LNCaP clone FGC (cell line): ENCODE measurements around the gene IQGAP2.
"Not testable (repeated sequence)": the region's sequence is repeated elsewhere in the genome, so short reads cannot be mapped to it uniquely, and the experiment has no call there.

ENCODE experiments used
- DNase-seq: peaks from one replicate; pipeline ENCODE4 v3.0.0-alpha.2; 2011; ENCODE audit warnings: low read depth
- H3K4me3 ChIP-seq: 2 replicates; pipeline ENCODE4 v1.5.1; 2011; ENCODE audit warnings: mild to moderate bottlenecking, low read depth, low read length, control low read depth
- CTCF ChIP-seq: IDR thresholded peaks from 2 replicates; pipeline ENCODE4 v1.5.1; 2012; ENCODE audit warnings: mild to moderate bottlenecking; ENCODE audit not compliant: control insufficient read depth, insufficient read depth; ENCODE audit errors: extremely low read depth

IQGAP2 gene

GRCh38 chr5:76425146-76425545 lies 22.1 kb downstream of the IQGAP2 start:
- no peak for DNase-seq
- no peak overlapping the region for H3K4me3 ChIP-seq
- TF ChIP-seq CTCF, result no peak

DNA sequence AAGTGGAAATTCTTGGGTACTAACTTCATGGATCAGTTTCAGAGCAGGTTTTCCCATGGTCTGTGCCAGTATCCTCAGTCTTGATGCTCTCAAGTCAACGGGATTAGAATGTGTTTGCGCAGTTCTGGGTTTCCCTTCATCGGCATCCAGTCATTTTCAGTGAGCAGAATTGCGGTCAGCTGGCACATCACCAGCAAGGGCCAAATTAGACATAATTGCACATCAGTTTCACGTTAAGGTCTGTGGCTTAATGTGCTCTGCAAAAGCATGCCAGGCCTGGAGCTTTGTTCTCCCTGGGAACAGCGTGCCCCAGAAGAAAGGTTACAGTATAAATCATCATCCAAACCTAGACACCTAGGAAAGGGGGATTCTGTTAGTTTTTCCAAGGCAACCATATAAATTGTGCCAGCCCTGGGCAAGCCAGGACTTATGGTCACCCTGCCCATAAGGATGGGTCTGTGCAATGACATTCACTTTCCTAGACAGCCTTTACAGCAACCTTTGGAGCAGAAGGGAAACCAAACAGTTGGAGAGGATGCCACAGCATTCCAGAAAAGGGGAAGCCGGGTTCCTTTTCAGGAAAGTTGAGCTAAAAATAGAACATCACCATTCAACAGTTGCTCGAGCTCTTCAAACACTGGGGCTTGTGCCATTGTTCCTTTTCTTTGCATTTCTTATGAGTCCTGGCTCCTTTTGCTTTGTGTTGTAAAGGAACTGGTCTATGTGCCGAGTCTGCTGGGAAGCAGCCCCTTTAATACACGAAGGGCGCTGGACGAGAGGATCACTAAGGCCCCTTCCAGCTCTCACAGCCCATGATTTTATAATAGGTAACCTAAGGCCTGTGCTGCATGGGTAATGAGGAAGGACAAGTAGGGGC lies 23.1 kb downstream of the IQGAP2 start:
- H3K4me3 ChIP-seq, result no peak overlapping the region
- no peak for TF ChIP-seq CTCF
- DNase-seq, result no peak

DNA sequence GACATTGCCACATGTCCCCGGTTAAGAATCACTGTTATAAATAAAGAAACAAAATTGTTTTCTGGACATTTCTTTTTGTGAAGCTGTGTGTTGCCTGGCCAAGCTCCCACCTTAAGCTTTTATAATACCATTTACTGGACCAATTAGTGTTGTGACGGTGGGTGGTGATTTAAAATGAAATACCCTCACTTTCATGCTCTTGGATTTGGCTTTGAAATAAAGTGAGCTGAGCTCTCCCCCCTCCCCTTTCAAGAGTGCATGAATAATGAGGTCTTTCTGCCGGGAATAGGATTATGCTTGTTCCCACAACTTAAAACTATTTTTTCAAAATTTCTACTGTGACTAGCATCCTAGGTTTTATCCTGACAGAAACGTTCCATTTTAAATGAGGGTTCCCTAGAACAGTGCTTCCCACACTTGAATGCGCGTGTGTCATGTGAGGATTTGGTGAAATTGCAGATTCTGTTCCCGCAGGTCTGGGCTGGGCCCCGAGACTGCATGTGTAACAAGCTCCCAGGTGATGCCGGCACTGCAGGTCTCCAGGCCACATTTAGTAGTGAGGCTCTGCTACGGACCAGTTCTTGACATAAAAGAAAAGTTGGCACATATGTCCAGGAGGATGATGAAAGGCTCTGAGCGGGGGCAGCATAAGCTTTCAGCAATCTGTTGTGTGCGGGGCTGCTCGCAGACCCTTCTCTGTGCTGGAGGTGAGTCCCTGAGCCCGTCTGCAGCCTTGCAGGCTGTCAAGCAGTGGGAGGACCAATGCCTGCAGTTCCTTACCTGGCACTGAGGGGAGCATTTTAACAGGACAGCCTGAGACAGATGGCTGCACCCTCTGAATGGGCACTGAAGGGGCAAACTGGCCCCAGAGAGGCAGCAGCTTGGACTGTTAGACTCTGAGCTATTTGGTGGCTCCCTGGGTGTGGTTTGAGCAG lies 24.4 kb downstream of the IQGAP2 start:
- no peak overlapping the region for H3K4me3 ChIP-seq
- DNase-seq, result no peak
- TF ChIP-seq CTCF, result no peak

GRCh38 chr5:76428550-76428949 lies 25.5 kb downstream of the IQGAP2 start:
- DNase-seq, H3K4me3 ChIP-seq: not testable (repeated sequence)

GRCh38 chr5:76433261-76433660 lies 30.2 kb downstream of the IQGAP2 start:
- DNase-seq, result no peak
- no peak overlapping the region for H3K4me3 ChIP-seq
- TF ChIP-seq CTCF, result no peak

DNA sequence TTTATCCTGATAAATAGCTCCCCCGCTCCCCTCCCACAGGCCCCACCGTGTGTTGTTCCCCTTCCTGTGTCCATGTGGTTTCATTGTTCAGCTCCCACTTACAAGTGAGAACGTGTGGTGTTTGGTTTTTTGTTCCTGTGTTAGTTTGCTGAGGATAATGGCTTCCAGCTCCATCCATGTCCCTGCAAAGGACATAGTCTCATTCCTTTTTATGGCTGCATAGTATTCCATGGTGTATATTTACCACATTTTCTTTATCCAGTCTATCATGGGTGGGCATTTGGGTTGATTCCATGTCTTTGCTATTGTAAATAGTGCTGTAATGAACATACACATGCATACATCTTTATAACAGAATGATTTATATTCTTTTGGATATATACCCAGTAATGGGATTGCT lies 34.4 kb downstream of the IQGAP2 start:
- not testable (repeated sequence) for H3K4me3 ChIP-seq, DNase-seq

- H3K4me3 ChIP-seq, result no peak overlapping the region
- no peak for TF ChIP-seq CTCF
- DNase-seq, result no peak
Observed at GRCh38 chr5:76438025-76438424, 34.9 kb downstream of the IQGAP2 start.
